Measurements from ENCODE around the gene PKDREJ. TPM values are rescaled to one million over a fixed set of nuclear protein-coding genes. Genes with fewer than 3 reads are reported as not detected.

Gene PKDREJ
- total and polyA plus RNA-seq, 10 donors = 0.02 to 0.06 (median 0.02) TPM; not detected in 7

GRCh38 chr22:46294784-46295183, 31.6 kb upstream of the PKDREJ start:
- peak; percentile 18 to 39 (median 27) for TF ChIP-seq POLR2AphosphoS5 (IDR thresholded peaks at IDR 0.05)
- no peak for TF ChIP-seq CTCF (IDR thresholded peaks at IDR 0.05 in 8 of 11, conservative IDR thresholded peaks at IDR 0.05 in 3 of 11)
- Histone ChIP-seq H3K27me3 (replicated peaks in 1 of 7) (peaks cover 0 to 5% (median 0%) of the 10 kb centered on the region in 7 donors), H3K4me1 (peaks cover 18 to 65% (median 45%) of the 10 kb centered on the region in 6 donors), H3K4me3 (no peak overlapping the region), H3K9me3 (peaks cover 0 to 15% (median 9%) of the 10 kb centered on the region in 8 donors), H3K27ac (peak overlapping the region in 4 of 8 donors; percentile 1 to 98 (median 92)), H3K36me3 (peaks cover 0 to 55% (median 20%) of the 10 kb centered on the region in 6 donors)
- 73 to 93% (median 81%) methylated on average over 2 of the region's 2 CpGs for WGBS, 5 donors
- intact Hi-C loops (cut with DNase I; ENCODE audit: low total_unique reads) = no loop called here
- peak; percentile 75 for DNase-seq

DNA sequence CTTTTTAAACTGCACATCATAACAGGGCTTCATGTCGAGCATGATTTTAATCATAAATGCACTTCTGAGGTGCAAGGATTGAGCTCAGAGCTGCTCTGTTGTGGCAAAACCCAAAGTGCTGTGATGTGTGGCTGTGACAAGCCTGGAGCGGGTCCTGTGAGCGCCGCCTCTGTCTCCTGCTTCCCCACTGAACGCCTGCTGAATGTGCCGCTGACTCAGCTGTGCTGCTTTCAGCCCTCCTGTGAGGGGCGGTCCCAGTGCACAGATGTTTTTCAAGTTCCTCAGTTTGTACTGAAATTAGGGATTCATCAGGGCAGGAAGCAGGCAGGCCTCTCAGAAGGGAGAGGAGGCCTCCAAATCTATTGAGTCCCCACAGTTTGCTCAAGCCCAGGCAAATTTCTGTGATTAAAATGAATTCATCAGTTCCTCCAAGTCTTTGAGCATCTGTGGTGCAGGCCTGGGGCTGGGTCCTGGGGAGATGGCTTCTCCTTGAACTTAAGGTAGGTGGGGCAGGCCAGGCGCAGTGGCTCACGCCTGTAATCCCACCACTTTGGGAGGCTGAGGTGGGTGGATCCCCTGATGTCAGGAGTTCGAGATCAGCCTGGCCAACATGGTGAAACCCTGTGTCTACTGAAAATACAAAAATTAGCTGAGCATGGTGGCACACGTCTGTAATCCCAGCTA, 30.6 kb upstream of the PKDREJ start:
- H3K27ac ChIP-seq = peak overlapping the region in 7 of 8 donors; percentile 39 to 78 (median 65)
- H3K9me3 ChIP-seq = peaks cover 0 to 15% (median 9%) of the 10 kb centered on the region in 8 donors
- no peak for TF ChIP-seq POLR2A (IDR thresholded peaks at IDR 0.05)
- peak; percentile 55 to 76 (median 70) for TF ChIP-seq POLR2AphosphoS5 (IDR thresholded peaks at IDR 0.05)
- no peak for TF ChIP-seq CTCF (IDR thresholded peaks at IDR 0.05 in 8 of 11, conservative IDR thresholded peaks at IDR 0.05 in 3 of 11)
- peaks cover 0 to 5% (median 0%) of the 10 kb centered on the region in 7 donors for H3K27me3 ChIP-seq (replicated peaks in 1 of 7)
- WGBS, 5 donors = 57 to 82% (median 58%) methylated on average over 11 of the region's 11 CpGs
- H3K4me1 ChIP-seq = peaks cover 19 to 75% (median 53%) of the 10 kb centered on the region in 6 donors
- H3K4me3 ChIP-seq = no peak overlapping the region
- intact Hi-C loops (cut with DNase I; ENCODE audit: low total_unique reads) = no loop called here
- peak; percentile 84 for DNase-seq
- H3K36me3 ChIP-seq = peaks cover 0 to 55% (median 20%) of the 10 kb centered on the region in 6 donors

DNA sequence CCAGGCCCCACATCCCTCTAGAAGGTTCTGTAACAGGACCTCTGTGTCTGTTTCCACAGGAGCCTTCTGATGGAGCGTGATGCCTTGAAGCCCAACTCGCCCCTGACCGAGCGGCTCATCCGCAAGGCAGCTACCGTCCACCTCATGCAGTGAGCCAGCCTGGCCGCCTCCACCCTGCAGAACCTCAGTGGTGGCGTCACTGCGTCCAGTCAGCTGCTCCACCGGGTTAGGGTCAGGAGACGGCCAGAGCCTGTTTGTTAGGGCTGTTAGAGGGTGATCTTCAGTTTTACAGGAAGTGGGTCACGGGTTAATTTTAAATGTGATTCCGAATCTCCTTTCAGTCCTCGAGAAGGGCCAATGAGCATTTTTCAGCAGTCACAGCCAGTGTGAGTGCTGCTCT, 29.6 kb upstream of the PKDREJ start:
- peaks cover 0 to 57% (median 20%) of the 10 kb centered on the region in 6 donors for H3K36me3 ChIP-seq
- DNase-seq = peak; percentile 85
- peaks cover 28 to 78% (median 61%) of the 10 kb centered on the region in 6 donors for H3K4me1 ChIP-seq
- H3K27ac ChIP-seq = peak overlapping the region in 6 of 8 donors; percentile 39 to 78 (median 66)
- intact Hi-C loops (cut with DNase I; ENCODE audit: low total_unique reads) = no loop called here
- H3K4me3 ChIP-seq = no peak overlapping the region
- H3K9me3 ChIP-seq = peaks cover 0 to 15% (median 9%) of the 10 kb centered on the region in 8 donors
- TF ChIP-seq POLR2AphosphoS5 (IDR thresholded peaks at IDR 0.05) (peak; percentile 5 to 72 (median 58)), POLR2A (IDR thresholded peaks at IDR 0.05) (no peak)
- H3K27me3 ChIP-seq (replicated peaks in 1 of 7) = peaks cover 0 to 5% (median 0%) of the 10 kb centered on the region in 7 donors
- 44 to 90% (median 85%) methylated on average over 3 to 14 of the region's 14 CpGs for WGBS, 5 donors

DNA sequence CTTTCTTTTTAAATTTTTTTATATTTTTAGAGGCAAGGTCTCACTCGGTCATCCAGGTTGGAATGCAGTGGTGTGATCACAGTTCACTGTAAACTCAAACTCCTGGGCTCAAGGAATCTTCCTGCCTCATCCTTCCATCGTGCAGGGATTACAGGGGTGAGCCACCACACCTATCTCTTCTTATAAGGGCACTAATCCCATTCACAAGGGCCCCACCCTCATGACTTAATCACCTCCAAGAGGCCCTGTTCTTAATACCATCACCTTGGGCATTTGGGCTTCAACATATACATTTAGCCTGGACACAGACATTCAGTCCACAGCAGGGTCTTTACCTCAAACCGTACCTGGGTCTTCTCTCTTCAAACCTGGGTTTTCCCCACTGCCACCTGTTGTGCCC, 29.0 kb upstream of the PKDREJ start:
- no peak for TF ChIP-seq POLR2AphosphoS5 (IDR thresholded peaks at IDR 0.05)
- TF ChIP-seq CTCF (IDR thresholded peaks at IDR 0.05 in 8 of 11, conservative IDR thresholded peaks at IDR 0.05 in 3 of 11) = no peak
- TF ChIP-seq POLR2A (IDR thresholded peaks at IDR 0.05) = no peak
- peaks cover 29 to 78% (median 62%) of the 10 kb centered on the region in 6 donors for H3K4me1 ChIP-seq
- peaks cover 0 to 4% (median 0%) of the 10 kb centered on the region in 7 donors for H3K27me3 ChIP-seq (replicated peaks in 1 of 7)
- H3K4me3 ChIP-seq = no peak overlapping the region
- DNase-seq = no peak
- WGBS, 5 donors = 90 to 96% (median 94%) methylated on average over 3 of the region's 3 CpGs
- intact Hi-C loops (cut with DNase I; ENCODE audit: low total_unique reads) = no loop called here
- peaks cover 0 to 61% (median 20%) of the 10 kb centered on the region in 6 donors for H3K36me3 ChIP-seq
- peak overlapping the region in 5 of 8 donors; percentile 3 to 78 (median 67) for H3K27ac ChIP-seq
- H3K9me3 ChIP-seq = peaks cover 0 to 15% (median 9%) of the 10 kb centered on the region in 8 donors

All from spleen (tissue), 11 donors.